Measurements from ENCODE around the gene PRPS1L1. TPM values are rescaled to one million over a fixed set of nuclear protein-coding genes. Genes with fewer than 3 reads are reported as not detected.

PRPS1L1 gene
- total RNA-seq, 1 donor from 2014 or later: not detected

Other genes starting within 250 kb of the PRPS1L1 start
- gene SNX13, start 87.4 kb downstream of the PRPS1L1 start, total RNA-seq: 35.5 to 40.1 TPM (median 36.0 TPM) in 3 replicates

All from chondrocyte (in vitro differentiated cells).